NCI-H82 (cell line): Measurements from ENCODE around the gene ITGB2.

ENCODE experiments used
- DNase-seq: peaks from one replicate; lab custom pipeline; 2025; lab: John Stamatoyannopoulos, UW

The ITGB2 gene

DNA sequence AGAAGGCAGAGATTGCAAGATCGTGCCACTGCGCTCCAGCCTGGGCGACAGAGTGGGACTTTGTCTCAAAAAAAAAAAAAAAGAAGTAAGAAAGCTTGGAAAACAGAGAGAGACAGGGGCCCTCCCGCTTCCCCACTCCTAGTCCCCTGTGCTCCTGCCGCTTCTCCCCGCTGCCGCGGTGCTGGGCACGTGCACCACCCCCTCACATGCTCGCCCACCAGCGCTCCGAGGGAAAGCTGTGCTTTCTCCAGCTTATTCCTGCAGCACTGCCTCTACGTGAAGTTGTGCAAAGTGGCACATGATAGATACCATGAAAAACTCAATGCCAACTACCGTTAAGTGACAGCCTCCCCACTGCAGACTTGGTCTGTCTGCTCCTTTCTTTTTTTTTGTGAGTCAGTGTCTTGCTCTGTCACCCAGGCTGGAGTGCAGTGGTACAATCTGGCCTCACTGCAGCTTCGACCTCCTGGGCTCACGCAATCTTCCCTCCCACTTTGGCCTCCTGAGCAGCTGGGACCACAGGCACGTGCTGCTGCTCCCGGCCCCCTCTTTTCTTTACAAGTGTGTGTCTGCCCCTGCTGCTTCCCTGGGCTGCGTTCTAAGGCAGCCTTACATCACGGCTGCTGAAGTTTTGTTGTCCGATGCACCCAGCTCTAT is 34.6 kb upstream of the ITGB2 start:
- DNase-seq = no peak

DNA sequence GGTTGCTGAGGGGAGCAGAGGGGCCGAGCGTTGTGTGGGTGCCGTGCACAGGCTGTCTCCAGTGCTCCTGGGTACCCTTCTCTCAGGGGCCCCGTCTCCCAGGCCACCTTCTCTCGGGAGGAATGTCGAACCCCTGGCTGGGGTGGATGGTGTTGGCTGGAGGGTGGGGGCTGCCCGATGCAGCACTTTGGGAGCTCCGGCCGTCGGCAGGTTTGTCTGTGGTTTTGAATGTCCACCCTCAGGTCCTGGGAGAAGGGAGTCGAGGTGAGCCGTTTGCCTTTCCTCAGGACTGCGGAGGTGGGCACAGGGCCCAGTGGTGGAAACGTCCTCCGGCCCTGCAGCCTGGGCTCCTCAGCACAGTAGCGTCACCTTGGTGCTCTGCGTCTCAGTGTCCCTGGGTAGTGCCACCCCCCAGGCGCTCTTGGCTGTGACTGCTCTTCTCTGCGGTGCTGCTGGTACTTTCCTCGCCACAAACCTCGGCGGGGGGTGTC is 33.6 kb upstream of the ITGB2 start:
- no peak for DNase-seq

DNA sequence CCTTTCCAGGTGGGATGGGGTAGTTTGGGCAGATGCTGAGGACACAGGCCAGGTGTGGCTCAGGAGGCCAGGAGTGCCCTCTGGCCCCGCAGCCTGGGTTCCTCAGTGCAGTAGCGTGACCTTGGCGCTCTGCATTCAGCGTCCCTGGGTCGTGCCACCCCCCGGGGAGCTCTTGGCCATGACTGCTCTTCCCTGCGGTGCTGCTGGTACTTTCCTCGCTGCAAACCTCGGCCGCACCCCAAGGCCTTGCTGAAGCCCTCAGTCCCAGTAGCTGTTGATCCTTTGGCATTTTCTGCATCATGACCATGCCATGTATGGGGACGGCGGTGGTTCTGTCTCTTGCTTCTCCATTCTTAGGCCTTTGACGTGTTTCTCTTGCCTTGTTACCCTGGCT is 32.9 kb upstream of the ITGB2 start:
- no peak for DNase-seq

DNA sequence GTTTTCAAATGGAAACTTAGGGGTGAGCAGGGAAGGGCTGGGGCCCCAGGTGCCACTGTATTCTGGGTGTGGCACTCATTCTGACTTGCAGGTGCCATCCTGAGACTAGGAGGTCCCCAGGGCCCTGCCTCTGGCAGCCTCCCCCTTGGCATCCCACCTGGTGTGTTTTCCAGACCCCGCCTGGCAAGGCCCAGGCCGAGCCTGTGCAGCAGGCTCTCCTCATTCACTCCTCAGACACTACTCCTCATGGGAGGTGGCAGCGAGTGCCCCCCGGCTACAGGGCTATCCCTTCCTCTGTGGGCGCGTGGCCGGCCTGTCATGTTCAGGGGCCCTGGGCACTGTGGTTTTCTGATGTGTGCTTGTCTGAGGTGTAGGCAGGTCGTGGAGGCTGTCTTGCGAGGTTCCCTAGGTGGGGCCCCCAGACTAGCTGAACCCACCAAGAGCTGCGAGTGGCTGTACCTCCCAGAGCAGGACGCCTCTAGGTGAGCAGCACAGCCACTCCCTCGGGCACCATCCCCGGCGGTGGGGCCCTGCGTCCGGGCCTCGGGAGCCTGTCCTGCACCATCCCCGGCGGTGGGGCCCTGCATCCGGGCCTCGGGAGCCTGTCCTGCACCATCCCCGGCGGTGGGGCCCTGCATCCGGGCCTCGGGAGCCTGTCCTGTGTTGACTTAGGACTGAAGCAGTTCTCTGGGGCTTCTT is 32.4 kb upstream of the ITGB2 start:
- DNase-seq = no peak

DNA sequence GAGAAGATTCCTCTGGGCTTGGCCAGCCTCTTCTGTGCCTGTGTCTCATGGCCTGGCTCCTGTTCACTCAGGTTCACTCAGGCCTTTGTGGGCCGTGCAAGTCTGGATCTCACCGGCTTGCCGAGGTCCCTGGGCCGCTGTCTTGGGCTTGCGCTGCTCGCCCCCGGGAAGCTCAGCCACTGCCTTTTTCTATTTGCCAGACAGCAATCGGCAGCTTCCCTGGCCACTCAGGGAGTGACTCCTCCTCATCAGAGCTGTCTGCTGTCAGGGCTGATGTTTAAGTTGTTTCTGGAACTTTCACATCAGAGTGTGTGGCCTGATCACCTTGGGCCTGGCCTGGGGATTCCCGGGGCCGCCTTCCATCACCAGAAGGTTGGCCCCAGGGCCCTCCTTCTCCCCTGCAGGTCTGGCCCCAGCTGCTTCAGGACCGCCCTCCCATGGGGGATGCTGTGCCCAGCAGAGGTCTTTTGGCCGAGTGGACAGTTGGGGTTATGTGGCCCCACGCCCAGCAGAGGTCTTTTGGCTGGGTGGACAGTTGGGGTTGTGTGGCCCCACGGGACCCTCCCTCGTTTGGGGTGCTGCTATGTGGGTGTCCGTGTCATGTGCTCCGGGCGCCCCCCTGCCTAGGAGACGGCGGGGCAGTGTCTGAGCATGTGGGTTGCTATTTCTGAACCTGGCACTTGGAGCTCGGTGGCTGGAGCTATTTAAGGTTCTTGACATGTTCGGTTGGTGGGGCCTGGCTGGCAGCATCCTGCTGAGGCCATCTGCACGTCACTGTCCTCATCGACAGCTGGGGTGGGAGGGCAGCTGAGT is 31.6 kb upstream of the ITGB2 start:
- DNase-seq = no peak

DNA sequence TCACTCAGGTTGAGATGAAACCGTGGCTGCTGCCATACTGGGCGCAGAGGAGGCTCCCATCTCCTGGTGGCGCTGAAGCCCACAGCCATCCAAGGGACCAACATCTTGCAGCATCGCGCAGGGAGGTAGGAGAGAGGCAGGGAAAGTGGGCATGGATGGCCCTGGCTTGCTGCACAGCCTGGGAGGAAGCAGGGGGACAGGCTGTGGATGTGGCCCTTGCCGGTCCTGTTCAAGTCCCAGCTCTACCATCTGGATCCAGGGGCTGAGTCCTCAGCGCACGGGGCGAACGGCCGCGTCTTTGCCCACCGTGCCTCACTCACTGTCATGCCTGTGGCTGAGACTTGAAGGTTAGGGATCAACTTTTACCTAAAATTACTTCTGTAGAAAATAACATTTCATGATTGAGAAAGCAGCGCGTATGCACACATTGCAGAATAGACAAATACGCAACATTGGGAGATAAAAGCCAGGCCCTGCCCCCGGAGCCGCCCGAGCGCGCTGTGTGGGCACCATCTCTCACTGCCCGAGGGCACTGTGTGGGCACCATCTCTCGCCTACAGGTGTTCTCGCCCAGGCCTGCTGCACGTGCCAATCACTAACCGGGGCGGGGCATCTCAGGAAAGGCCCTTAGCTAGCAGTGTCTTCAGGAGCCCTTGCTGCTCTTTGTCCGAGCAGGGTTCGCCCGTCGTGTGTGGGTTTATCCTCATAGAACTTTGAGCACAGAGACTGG is 30.7 kb upstream of the ITGB2 start:
- DNase-seq = no peak

DNA sequence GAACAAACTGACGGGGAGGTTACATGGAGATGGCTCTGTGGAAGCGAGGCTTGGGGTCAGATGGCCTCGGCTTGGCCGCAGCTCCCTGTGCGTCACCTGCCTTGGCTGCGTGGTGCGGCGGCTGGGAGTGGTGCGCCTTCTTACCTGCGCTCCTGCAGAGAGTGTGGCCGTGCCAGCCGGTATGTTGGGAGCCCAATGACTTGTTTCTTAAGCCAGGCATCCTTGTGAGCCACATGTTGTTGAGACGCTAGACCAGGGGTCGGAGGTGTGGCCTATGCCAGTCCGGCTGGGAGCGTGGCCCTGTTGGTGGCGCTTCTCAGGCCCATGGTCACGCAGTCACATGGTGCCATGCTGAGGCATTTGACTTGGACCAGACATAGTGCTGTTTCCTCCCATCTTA is 29.7 kb upstream of the ITGB2 start:
- no peak for DNase-seq

DNA sequence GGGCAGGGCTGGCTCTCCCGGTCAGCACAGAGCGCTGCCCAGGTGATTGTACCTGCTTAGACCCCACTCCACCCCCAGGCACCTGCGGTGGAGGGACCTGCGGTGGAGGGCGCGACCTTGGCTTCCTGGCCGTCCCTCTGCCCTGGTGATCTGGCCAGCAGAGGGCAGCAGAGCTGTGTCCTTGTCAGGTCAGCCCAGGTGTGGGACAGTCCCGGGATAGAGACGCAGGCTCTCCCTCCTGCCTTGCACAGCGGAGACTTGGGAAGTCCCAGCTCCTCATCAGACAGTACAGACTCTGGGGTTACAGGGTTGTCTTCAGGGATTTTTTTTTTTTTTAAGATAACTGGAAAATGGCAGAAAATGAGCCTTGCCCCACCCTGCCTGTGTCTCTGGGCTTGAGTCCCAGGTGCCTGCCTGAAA is 29.1 kb upstream of the ITGB2 start:
- DNase-seq = peak; percentile 73

DNA sequence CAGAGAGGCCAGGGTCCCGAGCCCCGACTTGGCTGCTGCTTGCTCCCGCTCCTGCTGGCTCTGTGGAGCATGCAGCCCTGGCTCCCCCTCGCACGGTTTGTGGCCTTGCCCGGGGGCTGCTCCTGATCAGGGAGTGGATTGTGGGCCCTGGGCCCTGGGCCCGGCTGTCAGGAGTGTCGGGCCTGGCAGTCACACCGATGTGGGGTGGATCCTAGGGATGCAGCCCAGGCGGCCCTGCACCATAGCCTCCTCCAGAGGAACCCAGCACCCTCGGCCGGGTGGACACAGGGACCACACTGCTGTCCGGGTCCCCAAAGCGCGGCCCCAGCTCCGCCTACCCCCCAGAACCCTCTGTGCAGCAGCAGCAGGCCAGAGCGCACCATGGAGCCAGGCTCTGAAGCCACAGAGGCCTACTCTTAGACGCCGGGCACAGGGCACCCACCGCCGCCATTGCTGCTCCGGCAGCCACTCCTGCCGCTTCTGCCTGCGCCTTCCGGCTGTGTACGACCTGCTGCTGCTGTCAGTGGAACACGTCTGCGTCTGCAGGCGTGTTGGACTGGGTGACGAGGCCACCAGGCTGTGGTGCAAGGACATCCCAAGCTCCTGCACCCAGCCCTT is 28.6 kb upstream of the ITGB2 start:
- DNase-seq = no peak

DNA sequence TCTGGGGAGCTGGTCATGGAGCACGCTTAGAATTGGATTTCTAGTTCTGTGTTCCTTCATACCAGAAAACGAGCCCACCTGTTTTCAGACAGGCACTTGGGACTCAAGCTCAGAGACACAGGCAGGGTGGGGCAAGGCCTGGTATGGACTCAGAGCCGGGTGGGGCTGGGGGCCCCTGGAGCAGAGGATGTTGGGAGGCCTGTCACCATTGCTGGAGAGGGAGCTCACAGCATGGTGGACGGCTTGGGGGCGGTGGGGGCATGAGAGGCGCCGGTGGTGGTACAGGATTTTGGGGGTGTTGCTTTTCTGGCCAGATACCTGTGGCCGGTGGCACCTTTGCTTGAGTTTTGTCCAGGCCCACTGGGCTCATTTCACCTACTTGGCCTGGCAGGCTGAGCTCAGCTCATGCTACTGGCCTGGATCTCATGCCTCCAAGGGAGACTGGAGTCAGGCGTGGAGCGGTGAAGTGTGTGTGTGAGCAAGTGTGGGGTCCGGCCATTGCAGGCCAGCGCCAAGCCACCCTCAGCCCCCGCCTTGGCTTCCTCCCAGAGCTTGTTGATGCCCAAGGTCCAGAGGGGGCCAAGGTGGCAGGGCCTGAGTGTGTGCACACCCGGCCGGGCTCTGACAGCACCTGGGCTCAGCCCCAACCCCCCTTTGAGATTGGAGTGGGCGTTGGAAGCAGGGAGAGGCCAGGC is 27.9 kb upstream of the ITGB2 start:
- no peak for DNase-seq

DNA sequence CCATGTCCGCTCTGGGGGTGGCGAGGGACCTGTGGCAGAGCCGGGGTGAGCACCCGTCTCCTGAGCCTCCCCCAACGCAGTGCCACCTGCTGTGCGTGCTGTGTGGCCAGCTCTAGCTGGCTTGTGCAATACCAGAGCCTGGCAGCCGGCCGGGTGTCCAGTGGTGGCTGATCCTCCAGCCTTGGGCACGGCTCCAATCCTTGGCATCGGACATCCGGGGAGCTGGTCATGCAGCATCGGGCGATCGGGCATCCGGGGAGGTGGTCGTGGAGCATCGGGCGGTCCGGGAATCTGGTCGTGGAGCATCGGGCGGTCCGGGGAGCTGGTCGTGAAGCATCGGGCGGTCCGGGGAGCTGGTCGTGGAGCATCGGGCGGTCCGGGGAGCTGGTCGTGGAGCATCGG is 27.2 kb upstream of the ITGB2 start:
- DNase-seq = no peak

DNA sequence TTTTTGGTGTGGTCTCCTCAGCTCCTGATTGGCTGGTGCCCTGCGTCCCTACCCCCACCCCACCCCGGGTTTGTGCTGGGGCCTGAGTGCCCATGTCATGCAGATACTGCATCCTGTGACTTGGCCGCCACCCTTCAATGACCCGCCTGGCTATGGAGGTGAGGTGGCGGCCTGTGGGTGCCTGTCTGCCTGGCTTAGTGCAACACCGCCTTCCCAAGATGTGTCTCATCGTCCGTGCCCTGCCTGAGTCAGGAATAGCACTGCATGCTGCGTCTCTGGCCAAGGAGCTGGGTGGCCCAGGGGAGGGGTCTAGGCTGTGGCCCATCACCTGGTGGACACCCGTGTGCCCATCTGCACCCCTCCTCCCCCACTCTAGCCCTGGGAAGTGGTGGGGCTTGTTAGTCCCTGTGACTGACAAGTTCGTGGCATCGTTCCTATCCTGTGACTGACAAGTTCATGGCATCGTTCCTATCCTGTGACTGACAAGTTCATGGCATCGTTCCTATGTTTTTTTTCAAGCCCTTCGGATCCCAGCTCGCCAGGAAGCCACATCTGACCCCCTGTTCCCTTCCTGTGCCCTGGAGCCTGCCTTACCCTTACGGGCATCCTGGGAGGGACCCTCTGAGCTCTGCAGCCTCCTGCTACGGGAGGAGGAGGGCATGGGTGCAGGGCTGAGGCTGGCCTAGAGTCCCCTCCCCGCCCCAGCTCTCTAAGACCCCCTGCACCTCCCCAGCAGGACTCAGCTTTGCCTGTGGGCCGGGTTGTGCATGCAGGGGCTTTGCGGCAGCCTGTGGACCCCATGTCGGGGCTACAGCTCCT is 26.6 kb upstream of the ITGB2 start:
- no peak for DNase-seq

DNA sequence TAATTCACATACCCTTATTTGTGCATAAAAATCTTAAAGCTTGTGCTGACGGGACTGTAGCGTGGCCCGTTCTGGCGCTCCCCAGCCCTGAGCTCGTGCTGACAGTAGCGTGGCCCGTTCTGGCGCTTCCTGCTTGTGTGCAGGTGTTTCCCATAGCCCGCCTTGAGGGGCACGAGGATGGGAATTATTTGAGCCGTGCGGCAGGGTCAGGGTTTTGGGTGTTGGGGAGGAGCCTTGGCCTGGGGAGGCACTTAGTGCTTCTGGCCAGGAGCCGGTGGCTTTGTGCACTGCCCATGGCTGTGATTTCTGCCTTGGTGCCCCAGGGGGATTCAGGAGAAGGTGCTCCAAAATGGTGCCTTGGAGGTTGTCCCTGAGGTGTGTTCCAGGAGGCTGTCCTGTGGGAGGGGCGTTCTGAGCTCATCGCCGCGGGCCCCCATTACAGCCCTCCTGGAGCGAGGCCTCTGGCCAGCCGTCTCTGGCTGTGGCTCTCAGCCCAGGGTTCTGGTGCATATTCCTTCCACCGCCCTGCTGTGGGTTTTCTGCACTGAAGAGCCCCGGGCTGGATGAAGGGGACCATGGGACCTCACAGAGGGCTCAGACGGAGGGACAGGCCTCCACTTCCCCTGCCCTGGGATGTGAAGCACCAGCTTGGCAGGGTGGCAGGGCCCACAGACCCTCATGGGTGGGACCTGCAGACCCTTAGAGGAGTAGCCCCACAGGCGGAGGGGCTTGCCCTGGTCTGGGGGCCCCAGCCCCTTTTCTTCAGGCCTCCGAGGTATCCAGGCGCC is 25.7 kb upstream of the ITGB2 start:
- DNase-seq = no peak

DNA sequence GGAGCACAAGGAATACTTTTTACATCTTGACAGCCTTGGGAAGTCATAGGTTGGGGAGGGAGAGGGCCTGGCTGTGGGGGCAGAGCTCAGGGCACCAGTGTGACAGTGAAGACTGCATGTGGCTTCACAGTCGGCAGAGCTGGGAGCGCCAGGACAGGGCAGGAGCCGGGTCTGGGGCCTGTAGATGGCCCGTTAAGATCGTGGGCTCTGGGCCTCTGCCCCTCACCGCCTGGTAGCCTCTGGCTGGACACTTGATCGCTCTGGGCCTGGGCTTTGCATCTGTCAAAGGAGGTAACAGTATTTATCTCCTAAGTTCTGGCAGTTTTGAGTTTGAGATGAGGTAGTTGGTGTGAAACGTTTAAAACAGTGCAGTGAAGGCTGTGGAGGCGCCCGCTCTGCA is 23.9 kb upstream of the ITGB2 start:
- DNase-seq = no peak

DNA sequence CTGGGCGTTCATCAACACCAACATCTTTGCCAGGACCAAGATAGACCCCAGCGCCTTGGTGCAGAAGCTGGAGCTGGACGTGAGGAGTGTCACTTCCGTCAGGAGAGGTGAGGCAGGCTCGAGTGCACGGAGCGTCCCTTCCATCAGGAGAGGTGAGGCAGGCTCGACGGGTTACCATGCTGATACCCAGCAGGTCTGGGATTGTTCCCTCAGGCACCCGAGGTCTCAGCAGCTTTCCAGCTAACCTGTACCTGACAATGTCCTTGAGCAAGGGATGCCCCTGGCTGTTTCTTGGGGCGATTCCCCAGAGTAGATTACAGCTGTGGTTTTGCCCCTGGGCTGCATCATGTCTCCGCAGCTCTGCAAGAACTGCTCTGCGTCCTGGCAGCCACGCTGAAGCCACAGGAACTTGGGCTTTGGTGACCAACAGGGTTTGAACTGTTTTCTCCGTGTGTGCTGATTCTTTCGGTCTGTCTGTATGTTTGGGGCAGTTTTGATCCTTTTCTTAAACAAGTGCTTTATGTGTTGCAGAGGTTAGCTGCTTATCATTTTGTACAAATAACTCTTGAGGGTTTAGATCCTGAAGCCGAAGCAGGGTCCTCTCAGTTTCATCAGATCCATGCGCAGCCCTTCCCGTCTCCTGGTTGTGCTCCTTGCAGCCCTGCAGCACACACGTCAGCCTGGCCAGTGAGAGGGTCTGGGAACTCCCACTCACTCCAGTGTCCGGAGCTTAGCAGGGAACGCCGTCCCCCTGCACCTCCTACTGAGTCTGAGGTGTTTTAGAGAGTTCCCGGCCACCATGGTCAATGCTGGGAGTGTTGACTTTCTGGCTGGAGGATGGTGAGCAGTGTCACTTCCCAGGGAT is 23.2 kb upstream of the ITGB2 start:
- no peak for DNase-seq

DNA sequence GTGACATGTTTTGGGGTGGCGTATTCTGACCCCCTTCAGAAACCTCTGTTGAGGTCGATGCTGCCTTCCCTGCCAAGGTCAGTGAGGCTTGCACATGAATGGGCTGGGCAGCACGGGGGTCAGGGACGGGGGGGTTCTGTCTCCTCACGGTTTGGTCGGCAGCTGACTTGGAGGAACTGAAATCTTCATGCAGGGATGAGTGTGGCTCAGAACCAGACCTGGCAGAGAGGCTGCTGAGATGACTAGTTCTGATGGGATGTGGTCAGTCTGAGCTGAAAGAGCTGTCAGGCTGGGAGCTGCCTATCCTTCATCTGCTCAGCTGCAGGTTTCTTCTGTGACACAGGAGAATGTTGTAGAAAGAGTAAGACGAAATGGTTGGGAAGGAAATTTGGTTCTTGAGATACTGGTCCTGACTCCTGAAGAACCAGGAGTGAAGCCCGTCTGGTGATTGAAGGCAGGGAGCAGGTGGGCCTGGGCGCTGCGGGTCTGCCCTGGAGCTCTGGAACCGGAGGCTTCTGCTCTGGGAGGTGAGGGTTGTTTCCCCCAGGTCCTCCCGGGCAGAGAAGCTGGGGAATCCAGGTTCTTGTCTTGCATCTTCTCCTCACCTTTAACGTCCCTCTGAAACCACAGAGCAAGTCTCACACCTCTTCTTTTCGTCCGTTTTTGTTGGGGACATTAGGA is 22.4 kb upstream of the ITGB2 start:
- no peak for DNase-seq

DNA sequence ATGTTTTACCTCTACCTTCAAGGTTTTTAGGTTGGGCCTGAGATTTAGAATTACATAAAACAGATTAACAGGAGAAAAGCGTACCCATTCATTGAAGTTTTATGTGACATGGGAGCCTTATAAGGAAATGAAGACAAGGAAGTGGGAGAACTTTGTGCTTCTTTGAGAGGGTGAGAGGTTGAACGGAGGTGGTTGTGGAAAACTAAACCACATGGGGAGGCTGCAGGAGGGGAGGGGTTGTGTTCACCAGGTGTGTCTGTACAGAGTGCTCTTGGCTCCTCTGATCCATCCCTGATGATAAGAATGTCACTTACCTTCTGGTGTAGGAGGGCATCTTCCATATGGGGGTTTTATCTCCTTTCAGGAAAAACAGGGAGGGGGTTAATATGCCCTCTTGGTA is 21.9 kb upstream of the ITGB2 start:
- no peak for DNase-seq

DNA sequence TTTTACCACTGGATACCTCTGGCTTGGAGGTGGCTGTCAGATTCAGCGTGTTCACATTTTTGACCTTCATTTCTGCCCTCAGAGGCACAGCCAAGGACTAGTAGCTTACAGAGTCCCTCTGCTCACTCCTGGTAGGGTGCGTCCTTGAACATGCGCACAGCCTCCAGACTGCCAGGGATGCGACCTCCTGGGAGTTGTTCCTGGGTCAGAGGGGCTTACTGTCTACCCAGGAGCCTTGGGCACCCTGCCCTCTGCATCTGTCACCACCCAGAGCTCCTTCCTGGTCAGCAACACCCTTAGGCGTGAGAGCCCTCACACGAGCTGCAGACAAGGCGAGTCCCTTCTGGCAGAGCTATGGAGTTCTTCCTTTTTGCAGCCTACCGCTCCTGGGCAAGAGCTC is 20.9 kb upstream of the ITGB2 start:
- no peak for DNase-seq
